MG63 (cell line): ENCODE measurements around the gene QRFP. TPM values are rescaled to one million over a fixed set of nuclear protein-coding genes. Genes with fewer than 3 reads are reported as not detected.

Experiments
- DNase-seq: peaks from one replicate; pipeline ENCODE4 v3.0.0-alpha.2; 2020
- H3K27me3 ChIP-seq: fragments of 250-450 bp; sonication (Bioruptor Pico); 2 replicates; pipeline ENCODE4 v1.5.1; 2020; ENCODE audit warnings: mild to moderate bottlenecking, moderate library complexity
- H3K36me3 ChIP-seq: fragments of 250-450 bp; sonication (Bioruptor Pico); 2 replicates; pipeline ENCODE4 v1.5.1; 2020; ENCODE audit warnings: mild to moderate bottlenecking, moderate library complexity
- H3K4me3 ChIP-seq: fragments of 250-450 bp; sonication (Bioruptor Pico); 2 replicates; pipeline ENCODE4 v1.5.1; 2020; ENCODE audit warnings: mild to moderate bottlenecking, moderate library complexity
- H3K9me3 ChIP-seq: fragments of 250-450 bp; sonication (Bioruptor Pico); 2 replicates; pipeline ENCODE4 v1.5.1; 2020; ENCODE audit warnings: mild to moderate bottlenecking, moderate library complexity
- total RNA-seq: library from RNA; depleted of rRNA; stranded (reverse); fragments of >200 nt; shearing (Covaris generic); gene quantifications from 2 replicates; pipeline ENCODE4 v1.2.3, GENCODE V29; 2014; ENCODE audit warnings: low replicate concordance

QRFP gene
- total RNA-seq, 1 experiment from 2014 or later = not detected

- no peak overlapping the region for H3K4me3 ChIP-seq
- peaks cover 80% of the 10 kb centered on the region for H3K36me3 ChIP-seq
- no peaks in the 10 kb centered on the region for H3K27me3 ChIP-seq
- no peaks in the 10 kb centered on the region for H3K9me3 ChIP-seq
- DNase-seq = no peak
Measured at GRCh38 chr9:130873966-130874365, 22.6 kb downstream of the QRFP start.

GRCh38 chr9:130872912-130873503 is 23.6 kb downstream of the QRFP start:
- H3K4me3 ChIP-seq = no peak overlapping the region
- H3K36me3 ChIP-seq = peaks cover 78% of the 10 kb centered on the region
- no peaks in the 10 kb centered on the region for H3K27me3 ChIP-seq
- H3K9me3 ChIP-seq = no peaks in the 10 kb centered on the region
- DNase-seq = peak; percentile 23

GRCh38 chr9:130872508-130872907 is 24.1 kb downstream of the QRFP start:
- Histone ChIP-seq H3K36me3 (peaks cover 81% of the 10 kb centered on the region), H3K27me3 (no peaks in the 10 kb centered on the region), H3K9me3 (no peaks in the 10 kb centered on the region), H3K4me3 (no peak overlapping the region)
- DNase-seq = no peak

- Histone ChIP-seq H3K27me3 (no peaks in the 10 kb centered on the region), H3K36me3 (peaks cover 84% of the 10 kb centered on the region), H3K9me3 (no peaks in the 10 kb centered on the region), H3K4me3 (no peak overlapping the region)
- DNase-seq = no peak
Measured at GRCh38 chr9:130872093-130872492, 24.5 kb downstream of the QRFP start.

- Histone ChIP-seq H3K27me3 (no peaks in the 10 kb centered on the region), H3K4me3 (no peak overlapping the region), H3K9me3 (no peaks in the 10 kb centered on the region), H3K36me3 (peaks cover 87% of the 10 kb centered on the region)
- DNase-seq = no peak
Measured at GRCh38 chr9:130871395-130872062, 25.1 kb downstream of the QRFP start.

- H3K4me3 ChIP-seq = no peak overlapping the region
- no peak for DNase-seq
- H3K36me3 ChIP-seq = peaks cover 86% of the 10 kb centered on the region
- no peaks in the 10 kb centered on the region for H3K9me3 ChIP-seq
- H3K27me3 ChIP-seq = no peaks in the 10 kb centered on the region
Measured at GRCh38 chr9:130870491-130871381, 25.9 kb downstream of the QRFP start.

GRCh38 chr9:130869250-130869649 is 27.4 kb downstream of the QRFP start:
- no peaks in the 10 kb centered on the region for H3K9me3 ChIP-seq
- H3K36me3 ChIP-seq = peaks cover 84% of the 10 kb centered on the region
- H3K27me3 ChIP-seq = no peaks in the 10 kb centered on the region
- H3K4me3 ChIP-seq = no peak overlapping the region
- DNase-seq = peak; percentile 25

- Histone ChIP-seq H3K4me3 (no peak overlapping the region), H3K9me3 (no peaks in the 10 kb centered on the region), H3K36me3 (peaks cover 82% of the 10 kb centered on the region)
Measured at GRCh38 chr9:130868230-130868629, 28.4 kb downstream of the QRFP start.

GRCh38 chr9:130867556-130867955 is 29.1 kb downstream of the QRFP start:
- Histone ChIP-seq H3K27me3 (no peaks in the 10 kb centered on the region), H3K36me3 (peaks cover 82% of the 10 kb centered on the region), H3K4me3 (no peak overlapping the region), H3K9me3 (no peaks in the 10 kb centered on the region)
- no peak for DNase-seq

More at GRCh38 chr9:130868230-130868629, 28.4 kb downstream of the QRFP start:
- DNase-seq = no peak
- no peaks in the 10 kb centered on the region for H3K27me3 ChIP-seq

GRCh38 chr9:130866474-130866965 is 30.1 kb downstream of the QRFP start:
- H3K36me3 ChIP-seq = peaks cover 80% of the 10 kb centered on the region
- peak; percentile 73 for DNase-seq
- no peak overlapping the region for H3K4me3 ChIP-seq
- no peaks in the 10 kb centered on the region for H3K27me3 ChIP-seq
- H3K9me3 ChIP-seq = no peaks in the 10 kb centered on the region

- DNase-seq = no peak
- Histone ChIP-seq H3K4me3 (no peak overlapping the region), H3K9me3 (no peaks in the 10 kb centered on the region), H3K27me3 (no peaks in the 10 kb centered on the region), H3K36me3 (peaks cover 80% of the 10 kb centered on the region)
Measured at GRCh38 chr9:130865921-130866320, 30.7 kb downstream of the QRFP start.

GRCh38 chr9:130864541-130864940 is 32.1 kb downstream of the QRFP start:
- H3K9me3 ChIP-seq = no peaks in the 10 kb centered on the region
- no peak for DNase-seq
- H3K36me3 ChIP-seq = peaks cover 77% of the 10 kb centered on the region
- H3K4me3 ChIP-seq = no peak overlapping the region
- H3K27me3 ChIP-seq = no peaks in the 10 kb centered on the region

GRCh38 chr9:130862747-130863146 is 33.9 kb downstream of the QRFP start:
- no peak overlapping the region for H3K4me3 ChIP-seq
- no peaks in the 10 kb centered on the region for H3K27me3 ChIP-seq
- H3K36me3 ChIP-seq = peaks cover 80% of the 10 kb centered on the region
- no peaks in the 10 kb centered on the region for H3K9me3 ChIP-seq
- no peak for DNase-seq

GRCh38 chr9:130862217-130862616 is 34.4 kb downstream of the QRFP start:
- Histone ChIP-seq H3K36me3 (peaks cover 80% of the 10 kb centered on the region), H3K9me3 (no peaks in the 10 kb centered on the region), H3K27me3 (no peaks in the 10 kb centered on the region), H3K4me3 (no peak overlapping the region)
- DNase-seq = no peak

GRCh38 chr9:130861372-130862180 is 35.0 kb downstream of the QRFP start:
- Histone ChIP-seq H3K36me3 (peaks cover 80% of the 10 kb centered on the region), H3K9me3 (no peaks in the 10 kb centered on the region), H3K27me3 (no peaks in the 10 kb centered on the region), H3K4me3 (no peak overlapping the region)
- no peak for DNase-seq

- Histone ChIP-seq H3K36me3 (peaks cover 89% of the 10 kb centered on the region), H3K4me3 (no peak overlapping the region), H3K9me3 (no peaks in the 10 kb centered on the region), H3K27me3 (no peaks in the 10 kb centered on the region)
- DNase-seq = no peak
Measured at GRCh38 chr9:130860458-130861316, 35.9 kb downstream of the QRFP start.
